ENCODE measurements around the gene CEP170B. TPM values are rescaled to one million over a fixed set of nuclear protein-coding genes. Genes with fewer than 3 reads are reported as not detected.

Gene CEP170B
- total and polyA plus RNA-seq, 7 donors = 2.0 to 15.7 (median 6.3) TPM

DNA sequence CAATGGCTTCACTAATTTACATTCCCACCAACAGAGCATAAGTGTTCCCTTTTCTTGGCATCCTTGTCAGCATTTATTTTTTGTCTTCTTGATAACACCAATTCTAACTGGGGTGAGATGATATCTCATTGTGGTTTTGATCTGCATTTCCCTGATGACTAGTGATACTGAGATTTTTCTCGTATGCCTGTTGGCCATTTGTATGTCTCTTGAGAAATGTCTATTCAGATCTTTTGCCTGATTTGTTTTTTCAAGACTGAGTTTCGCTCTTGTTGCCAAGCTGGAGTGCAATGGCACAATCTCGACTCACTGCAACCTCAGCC is 54.9 kb downstream of the CEP170B start:
- no peaks in the 10 kb centered on the region for H3K9me3 ChIP-seq
- no peaks in the 10 kb centered on the region for H3K4me1 ChIP-seq
- DNase-seq (no peak), ATAC-seq (no peak)
- no peak overlapping the region for H3K4me3 ChIP-seq
- intact Hi-C loops (cut with DNase I) = no loop called here
- H3K36me3 ChIP-seq (ENCODE audit: insufficient read depth in 1 of 2, low read depth in 1 of 2) = no peaks in the 10 kb centered on the region
- no peak overlapping the region for H3K27ac ChIP-seq
- 43 to 60% (median 55%) methylated on average over 3 of the region's 3 CpGs for WGBS, 3 donors
- no peak for TF ChIP-seq CTCF (IDR thresholded peaks at IDR 0.05)
- H3K27me3 ChIP-seq (ENCODE audit: insufficient read depth in 3 of 3, low read length in 2 of 3) = peaks cover 0 to 5% (median 3%) of the 10 kb centered on the region in 3 donors

- Histone ChIP-seq H3K9me3 (no peaks in the 10 kb centered on the region), H3K4me1 (no peaks in the 10 kb centered on the region), H3K27me3 (ENCODE audit: insufficient read depth in 3 of 3, low read length in 2 of 3) (peaks cover 0 to 10% (median 6%) of the 10 kb centered on the region in 3 donors), H3K36me3 (ENCODE audit: insufficient read depth in 1 of 2, low read depth in 1 of 2) (no peaks in the 10 kb centered on the region), H3K27ac (no peak overlapping the region), H3K4me3 (no peak overlapping the region)
- intact Hi-C loops (cut with DNase I) = no loop called here
- no peak for TF ChIP-seq CTCF (IDR thresholded peaks at IDR 0.05)
- DNase-seq = no peak
- 87 to 91% (median 90%) methylated on average over 4 of the region's 4 CpGs for WGBS, 3 donors
- ATAC-seq = no peak
Observed at GRCh38 chr14:104923640-104924420, 58.8 kb downstream of the CEP170B start.

DNA sequence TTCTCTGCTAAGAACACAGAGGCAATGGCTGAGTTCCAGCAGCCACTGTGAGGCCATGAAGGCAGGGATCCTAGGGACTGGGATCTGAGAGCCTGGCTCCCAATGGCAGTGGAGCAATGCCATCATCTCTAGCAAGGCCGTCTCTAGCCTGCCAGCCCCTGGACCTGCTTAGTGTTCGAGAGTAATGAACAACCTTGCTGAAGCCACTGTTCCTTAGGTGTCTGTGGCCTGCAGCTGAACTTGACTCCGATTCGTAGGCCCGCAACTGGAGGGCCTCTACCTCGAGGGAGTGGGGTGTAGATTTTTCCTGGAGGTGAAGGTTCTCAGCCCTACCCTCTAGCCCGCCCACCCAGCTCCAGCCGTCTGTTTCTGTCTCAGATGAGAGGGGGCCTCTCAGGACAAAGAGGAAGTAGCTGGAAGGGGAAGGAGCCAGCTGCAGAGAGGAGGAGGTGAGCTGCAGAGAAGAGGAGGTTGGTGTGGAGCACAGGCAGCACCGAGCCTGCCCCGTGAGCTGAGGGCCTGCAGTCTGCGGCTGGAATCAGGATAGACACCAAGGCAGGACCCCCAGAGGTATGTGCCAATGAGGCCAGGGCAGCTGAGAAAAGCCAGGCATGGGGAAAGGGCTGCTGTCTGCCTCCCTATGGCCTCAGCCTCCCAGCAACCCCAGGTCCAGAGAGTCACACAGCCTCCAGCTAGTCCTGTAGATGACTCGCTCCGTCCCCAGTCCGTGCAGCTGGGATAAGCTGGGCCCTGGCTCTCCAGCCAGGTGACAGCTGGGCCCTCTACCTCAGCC is 59.5 kb downstream of the CEP170B start, which contains the start of gene PLD4:
Gene PLD4, plus strand, starts transcription at position 459 of the 793 bp plus-strand sequence. CDS start 2,262 bp downstream, outside the sequence.
- DNase-seq (no peak), ATAC-seq (no peak)
- intact Hi-C loops (cut with DNase I) = no loop called here
- peaks cover 0 to 10% (median 6%) of the 10 kb centered on the region in 3 donors for H3K27me3 ChIP-seq (ENCODE audit: insufficient read depth in 3 of 3, low read length in 2 of 3)
- no peaks in the 10 kb centered on the region for H3K9me3 ChIP-seq
- 69 to 78% (median 75%) methylated on average over 14 of the region's 14 CpGs for WGBS, 3 donors
- H3K36me3 ChIP-seq (ENCODE audit: insufficient read depth in 1 of 2, low read depth in 1 of 2) = no peaks in the 10 kb centered on the region
- H3K4me1 ChIP-seq = no peaks in the 10 kb centered on the region
- no peak within 1 kb of the TSS for H3K27ac ChIP-seq
- no peak for TF ChIP-seq CTCF (IDR thresholded peaks at IDR 0.05)
- no peak within 1 kb of the TSS for H3K4me3 ChIP-seq

GRCh38 chr14:104925214-104925854 is 60.3 kb downstream of the CEP170B start:
- no peaks in the 10 kb centered on the region for H3K9me3 ChIP-seq
- no peak overlapping the region for H3K27ac ChIP-seq
- 60 to 68% (median 64%) methylated on average over 9 to 10 of the region's 10 CpGs for WGBS, 3 donors
- no peaks in the 10 kb centered on the region for H3K36me3 ChIP-seq (ENCODE audit: insufficient read depth in 1 of 2, low read depth in 1 of 2)
- no peaks in the 10 kb centered on the region for H3K4me1 ChIP-seq
- ATAC-seq = no peak
- intact Hi-C loops (cut with DNase I) = no loop called here
- DNase-seq = no peak
- no peak for TF ChIP-seq CTCF (IDR thresholded peaks at IDR 0.05)
- H3K27me3 ChIP-seq (ENCODE audit: insufficient read depth in 3 of 3, low read length in 2 of 3) = peaks cover 0 to 11% (median 6%) of the 10 kb centered on the region in 3 donors
- no peak overlapping the region for H3K4me3 ChIP-seq

Measured in psoas muscle (tissue), 8 donors.